ENCODE measurements around the gene FOXI3.
"Not testable (repeated sequence)": the region's sequence is repeated elsewhere in the genome, so short reads cannot be mapped to it uniquely, and the experiment has no call there.

Gene FOXI3

DNA sequence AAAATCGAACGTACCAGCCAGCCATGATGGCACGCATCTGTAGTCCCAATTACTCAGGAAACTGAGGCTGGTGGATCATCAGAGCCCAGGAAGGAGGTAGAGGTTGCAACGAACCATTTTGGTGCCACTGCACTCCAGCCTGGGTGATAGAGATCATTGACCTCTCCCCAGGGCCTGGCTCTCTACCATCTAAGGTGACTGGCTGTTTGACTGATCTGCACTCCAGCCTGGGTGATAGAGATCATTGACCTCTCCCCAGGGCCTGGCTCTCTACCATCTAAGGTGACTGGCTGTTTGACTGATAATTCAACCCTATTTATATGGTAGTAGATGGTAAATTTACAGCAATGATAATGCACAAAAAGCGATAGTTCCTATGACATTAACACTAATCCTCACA lies 43.6 kb downstream of the FOXI3 start:
- H3K27ac Mint-ChIP-seq; H3K36me3 Mint-ChIP-seq (ENCODE audit: insufficient read depth); H3K27me3 Mint-ChIP-seq; ATAC-seq (replicated peaks); DNase-seq; H3K4me1 Mint-ChIP-seq (ENCODE audit: low read depth in 2 of 2); H3K4me3 Mint-ChIP-seq; H3K9me3 Mint-ChIP-seq: not testable (repeated sequence)

DNA sequence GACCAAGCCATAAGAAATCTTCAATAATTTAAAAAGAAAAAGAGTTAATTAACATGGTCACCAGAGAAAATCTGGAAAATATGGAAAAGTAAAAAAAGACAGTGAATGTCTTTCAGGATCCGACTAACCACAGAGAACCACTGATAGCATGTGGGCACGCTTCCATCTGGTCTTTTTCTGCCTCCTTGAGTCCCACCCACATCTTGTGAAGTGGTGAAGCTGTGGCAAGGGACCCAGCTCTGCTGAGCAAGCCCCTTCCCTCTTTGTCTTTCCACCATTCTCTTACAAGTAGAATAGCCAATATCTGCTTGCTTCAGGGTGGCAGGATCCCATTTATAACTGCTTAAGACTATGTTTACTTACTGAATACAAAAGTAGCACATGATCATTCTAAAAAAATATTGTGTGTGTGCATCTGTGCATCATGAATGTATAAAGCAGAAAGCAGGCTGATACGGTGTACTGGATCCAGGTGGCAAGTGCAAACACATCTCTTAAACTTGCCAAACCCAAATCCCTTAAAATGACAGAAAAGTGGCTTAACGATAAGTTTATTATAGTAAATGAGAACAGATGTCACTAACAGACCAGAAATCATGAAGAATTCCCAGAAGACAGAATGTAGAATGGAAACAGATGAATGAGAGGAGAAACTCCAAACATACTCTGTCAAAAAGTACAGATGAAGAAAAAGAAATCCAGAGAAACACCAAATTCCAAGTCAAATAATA lies 52.3 kb downstream of the FOXI3 start:
- Mint-ChIP-seq H3K27ac (no peak overlapping the region), H3K36me3 (ENCODE audit: insufficient read depth) (no peaks in the 10 kb centered on the region), H3K9me3 (no peaks in the 10 kb centered on the region), H3K4me3 (no peak overlapping the region), H3K4me1 (ENCODE audit: low read depth in 2 of 2) (no peaks in the 10 kb centered on the region), H3K27me3 (peaks cover 31 to 34% of the 10 kb centered on the region in 2 donors)
- DNase-seq, result no peak
- ATAC-seq (replicated peaks), result no peak

DNA sequence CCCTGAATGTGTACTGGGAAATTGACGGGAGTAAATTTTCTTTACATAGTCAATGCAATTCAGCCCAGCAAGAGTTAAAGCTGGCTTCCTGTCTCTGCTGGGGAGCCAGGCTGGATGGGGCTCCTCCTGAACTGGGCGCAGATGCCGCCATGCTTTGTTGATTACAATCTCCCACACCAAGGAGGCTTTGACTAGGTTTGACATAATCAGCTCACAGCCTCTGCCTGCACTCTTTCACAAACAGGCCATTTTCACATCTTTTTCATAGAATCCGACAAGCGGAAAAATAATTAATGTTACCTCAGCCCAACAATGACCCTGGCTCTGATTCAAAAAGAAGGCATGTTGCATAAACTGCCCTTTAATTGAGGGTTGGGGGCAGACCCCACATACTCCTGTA lies 54.3 kb downstream of the FOXI3 start:
- H3K4me3 Mint-ChIP-seq, result no peak overlapping the region
- H3K36me3 Mint-ChIP-seq (ENCODE audit: insufficient read depth), result peaks cover 4% of the 10 kb centered on the region
- H3K9me3 Mint-ChIP-seq, result no peaks in the 10 kb centered on the region
- no peaks in the 10 kb centered on the region for H3K4me1 Mint-ChIP-seq (ENCODE audit: low read depth in 2 of 2)
- no peak overlapping the region for H3K27ac Mint-ChIP-seq
- peaks cover 26 to 50% of the 10 kb centered on the region in 2 donors for H3K27me3 Mint-ChIP-seq
- DNase-seq, result no peak
- ATAC-seq (replicated peaks), result no peak
